ENCODE measurements around the gene DHRS11.

DHRS11 gene

DNA sequence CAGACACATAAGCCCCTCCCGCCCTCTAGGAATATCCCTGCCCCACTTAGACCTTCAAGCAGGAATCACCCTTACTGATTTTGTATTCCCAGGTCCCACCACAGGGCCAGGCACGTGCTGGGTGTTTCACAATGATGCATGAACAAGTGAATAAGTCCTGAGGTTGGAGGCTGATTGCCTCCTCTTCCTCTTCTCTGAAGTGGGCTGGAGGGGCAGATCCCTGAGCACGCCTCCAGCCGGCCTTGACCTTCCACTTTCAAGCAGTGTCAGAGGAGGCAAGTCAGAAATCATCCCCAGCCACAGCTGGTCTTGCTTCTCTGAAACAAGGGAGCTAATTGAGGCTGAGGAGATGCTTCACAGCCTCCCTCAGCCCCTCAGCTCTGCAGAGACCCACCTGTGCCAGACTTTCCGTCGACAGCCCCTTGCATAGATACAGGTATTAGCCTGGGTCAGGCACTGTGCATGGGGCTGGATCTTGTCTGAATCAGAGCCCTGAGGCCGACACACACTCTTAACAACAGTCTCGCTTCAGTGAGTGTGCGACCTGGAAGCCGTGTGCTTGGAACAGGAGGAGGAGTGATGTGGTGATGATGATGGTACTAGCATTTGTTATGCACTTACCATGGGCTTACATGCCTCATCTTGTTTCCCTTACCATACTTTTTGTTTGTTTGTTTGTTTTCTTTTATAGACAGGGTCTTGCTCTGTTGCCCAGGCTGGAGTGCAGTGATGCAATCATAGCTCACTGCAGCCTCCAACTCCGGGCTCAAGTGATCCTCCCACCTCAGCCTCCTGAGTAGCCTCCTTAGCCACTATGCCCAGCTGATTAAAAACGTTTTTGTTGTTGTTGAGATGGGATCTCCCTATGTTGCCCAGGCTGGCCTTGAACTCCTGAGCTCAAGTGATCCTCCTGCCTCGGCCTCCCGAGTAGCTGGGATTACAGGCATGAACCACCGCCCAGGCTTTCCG is 24.7 kb downstream of the DHRS11 start:
- DNase-seq = no peak

DNA sequence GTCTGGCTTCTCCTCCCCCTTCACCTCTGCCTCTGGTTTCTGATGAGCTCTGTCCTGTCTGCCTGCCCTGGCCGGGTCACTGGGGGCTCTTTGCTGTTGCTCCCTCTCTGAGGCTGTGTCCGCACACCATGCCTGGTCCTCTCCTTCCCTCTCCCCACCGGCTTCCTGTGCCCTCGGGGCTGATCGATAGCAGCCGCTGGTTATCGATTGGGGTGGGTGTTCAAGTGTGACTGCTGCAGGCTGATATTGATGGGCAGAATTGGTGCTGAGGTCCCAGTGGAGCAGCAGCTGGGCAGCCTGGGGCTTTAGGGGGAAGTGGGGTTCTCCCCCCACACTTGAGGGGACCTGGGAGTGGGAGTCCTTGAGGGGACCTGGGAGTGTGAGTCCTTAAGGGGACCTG is 26.1 kb downstream of the DHRS11 start:
- DNase-seq = no peak

- DNase-seq = peak; percentile 58
Observed at GRCh38 chr17:36623281-36623680, 31.6 kb downstream of the DHRS11 start.

GRCh38 chr17:36625188-36625587 is 33.5 kb downstream of the DHRS11 start:
- DNase-seq = no peak

DNA sequence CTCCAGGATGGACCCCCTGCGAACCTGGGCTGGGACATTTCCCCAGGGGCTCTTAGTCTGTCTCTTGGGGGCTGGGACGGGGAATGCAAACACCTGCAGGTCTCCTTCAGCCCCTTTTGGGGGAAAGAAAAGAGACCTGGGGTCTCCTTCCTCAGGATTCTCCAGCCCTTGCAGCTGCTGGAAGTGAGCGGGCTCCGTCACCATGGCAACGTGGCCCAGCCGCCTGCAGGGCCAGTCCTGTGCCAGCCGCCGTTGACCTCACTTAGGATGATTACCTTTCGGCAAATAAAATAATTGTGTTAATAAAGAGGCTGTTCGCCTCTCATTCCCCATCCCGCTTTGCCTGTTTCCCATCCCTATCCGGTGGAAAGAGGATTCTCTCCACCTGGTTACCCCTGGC is 35.4 kb downstream of the DHRS11 start:
- peak; percentile 94 for DNase-seq

DNA sequence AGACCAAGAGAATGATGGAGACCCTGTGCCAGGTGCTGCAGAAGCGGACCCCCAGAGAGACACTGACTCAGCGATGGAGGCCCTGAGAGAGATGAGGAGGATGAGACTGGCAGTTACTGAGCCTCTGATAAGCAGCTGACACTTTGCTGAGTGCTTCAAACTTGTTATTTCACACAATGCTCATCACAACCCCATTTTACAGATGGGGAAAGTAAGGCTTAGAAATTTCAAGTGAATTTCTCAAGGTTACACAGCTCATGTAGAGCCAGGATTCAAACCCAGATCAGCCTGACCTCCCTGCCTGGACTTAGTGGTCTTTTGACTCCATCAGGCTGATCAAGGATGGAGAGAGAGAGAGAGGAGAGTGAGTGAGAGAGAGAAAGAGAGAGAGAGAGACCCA is 36.9 kb downstream of the DHRS11 start:
- DNase-seq = no peak

GRCh38 chr17:36629252-36629847 is 37.7 kb downstream of the DHRS11 start:
- DNase-seq = peak; percentile 65

DNA sequence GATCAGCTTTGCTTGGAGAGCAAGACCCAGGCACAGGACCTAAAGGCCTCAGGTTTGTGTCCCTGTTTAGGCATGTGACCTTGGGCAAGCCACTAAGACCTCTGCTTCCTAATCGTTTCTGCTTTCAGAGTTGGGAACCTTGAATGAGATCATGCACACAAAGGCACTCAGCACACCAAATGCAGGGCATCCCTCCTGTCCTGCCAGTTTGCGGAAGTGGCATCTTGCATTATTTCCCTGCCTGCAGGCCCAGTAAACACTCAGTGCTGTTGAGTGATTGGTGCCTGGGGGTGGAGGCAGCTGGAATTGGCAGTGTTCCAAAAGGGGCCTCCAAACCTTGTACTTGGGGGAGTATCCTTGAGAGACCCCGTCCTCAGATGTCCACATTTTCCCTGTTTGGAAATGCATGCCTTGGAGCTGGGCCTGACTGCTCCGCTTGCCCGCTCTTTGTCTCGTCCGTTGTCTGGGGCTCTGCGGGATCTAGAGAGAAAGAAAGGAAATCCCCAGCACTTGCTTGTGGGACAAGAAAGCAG is 38.4 kb downstream of the DHRS11 start:
- no peak for DNase-seq

DNA sequence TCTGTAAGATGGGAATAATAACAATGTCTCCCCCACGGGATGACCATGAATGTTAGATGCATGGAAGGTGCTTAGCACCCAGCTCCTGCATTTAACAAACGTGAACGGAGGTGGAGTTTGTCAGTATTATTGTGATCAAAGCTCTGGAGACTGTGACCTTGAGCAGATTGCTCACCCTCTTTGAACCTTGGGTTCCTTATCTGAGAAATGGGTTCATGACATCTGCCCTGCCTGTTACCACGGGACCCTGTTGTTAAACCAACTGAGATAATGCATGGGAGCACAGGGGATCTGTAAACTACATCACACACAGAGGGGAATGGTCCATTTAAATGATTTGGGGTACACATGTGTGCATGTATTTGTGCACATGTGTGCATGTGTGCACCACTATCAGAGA is 39.3 kb downstream of the DHRS11 start:
- DNase-seq = no peak

GRCh38 chr17:36632916-36633771 is 41.5 kb downstream of the DHRS11 start:
- DNase-seq = no peak

DNA sequence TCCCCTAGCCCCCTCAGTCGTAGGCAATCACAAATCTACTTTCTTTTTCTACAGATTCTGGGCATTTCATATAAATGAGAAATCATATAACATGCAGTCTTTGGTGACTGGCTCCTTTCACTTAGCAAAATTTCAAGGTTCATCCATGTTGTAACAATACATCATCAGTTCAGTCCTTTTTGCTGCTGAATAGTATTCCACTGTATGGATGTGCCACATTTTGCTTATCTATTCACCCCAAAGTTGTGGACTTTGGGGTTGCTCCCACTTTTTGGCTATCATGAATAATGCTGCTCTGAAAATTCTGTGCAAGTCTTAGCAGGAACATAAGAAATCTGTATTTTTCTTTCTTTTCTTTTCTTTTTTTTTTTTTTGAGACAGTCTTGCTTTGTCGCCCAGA is 48.7 kb downstream of the DHRS11 start:
- DNase-seq = no peak

- no peak for DNase-seq
Observed at GRCh38 chr17:36640836-36641235, 49.2 kb downstream of the DHRS11 start.

DNA sequence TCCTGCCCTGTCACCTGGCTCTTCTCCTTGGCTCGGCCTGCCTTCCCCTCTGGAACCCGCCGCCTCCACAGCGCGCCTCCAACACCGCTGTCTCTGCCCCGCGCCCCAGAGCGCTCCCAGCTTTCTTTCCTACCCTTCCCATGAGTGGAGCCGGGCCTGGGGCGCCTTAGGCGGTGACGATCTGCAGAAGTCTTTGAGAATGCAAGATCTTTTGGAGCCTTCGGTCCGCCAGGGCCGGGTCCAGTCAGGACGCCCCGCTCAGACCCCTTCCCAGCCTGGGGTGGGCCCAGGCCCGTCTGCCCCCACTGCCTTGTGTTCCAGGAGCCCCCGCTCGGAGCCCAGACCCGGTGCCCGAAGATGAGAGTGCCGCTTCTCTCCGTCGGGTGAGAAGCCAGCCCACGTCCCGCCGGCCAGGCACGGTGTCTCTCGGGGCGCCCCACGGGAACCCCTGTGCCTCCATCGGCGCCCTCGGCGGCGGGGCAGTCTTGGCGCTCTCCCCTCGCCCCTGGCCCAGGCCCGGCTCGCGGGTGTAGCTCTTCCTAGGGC is 49.7 kb downstream of the DHRS11 start:
- DNase-seq = no peak

DNA sequence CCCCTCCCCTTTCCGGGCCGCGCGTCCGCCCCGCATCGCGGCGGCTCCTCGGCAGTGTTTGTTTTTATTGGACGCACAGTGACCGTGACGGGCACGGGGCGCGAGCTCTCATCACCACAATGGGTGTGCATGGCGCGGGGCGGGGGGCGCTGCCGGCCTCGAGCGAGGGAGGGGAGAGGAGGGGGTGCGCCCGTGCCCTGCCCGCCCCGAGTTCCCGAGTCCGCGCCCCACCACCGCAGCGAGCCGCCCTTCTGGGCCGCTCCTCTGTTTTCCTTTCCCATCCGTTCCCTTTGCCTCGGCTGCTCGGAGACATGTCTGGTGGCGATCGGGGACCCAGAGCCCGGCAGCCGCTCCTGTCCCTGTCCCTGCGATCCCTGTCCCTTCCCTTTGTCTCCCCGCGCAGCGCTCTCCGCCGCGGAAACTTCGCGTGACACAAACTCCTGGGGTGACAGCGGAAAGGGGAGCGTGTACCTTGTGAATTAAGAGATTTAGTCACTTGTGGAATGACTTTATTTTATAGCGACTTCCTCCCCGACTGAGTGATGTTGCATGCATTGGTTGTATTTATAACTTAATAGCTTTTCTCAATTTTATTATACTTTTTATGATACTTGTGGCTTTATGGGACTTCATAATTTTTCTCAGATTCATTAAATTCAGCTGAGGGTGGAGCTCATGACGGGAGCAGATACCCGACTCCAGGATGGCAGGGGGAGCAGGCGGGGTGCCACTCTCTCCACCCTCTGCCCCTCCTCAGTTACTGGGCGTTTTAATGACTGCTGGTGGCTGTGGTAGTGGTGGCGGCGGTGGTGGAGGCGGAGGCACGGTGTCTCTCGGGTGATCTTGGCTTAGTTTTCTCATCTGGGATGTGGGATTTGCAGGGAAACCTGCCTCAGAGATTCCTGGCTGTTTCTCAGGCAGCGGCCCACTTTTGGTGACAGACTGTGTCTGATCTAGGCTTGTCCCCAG is 50.5 kb downstream of the DHRS11 start:
- peak; percentile 61 for DNase-seq

DNA sequence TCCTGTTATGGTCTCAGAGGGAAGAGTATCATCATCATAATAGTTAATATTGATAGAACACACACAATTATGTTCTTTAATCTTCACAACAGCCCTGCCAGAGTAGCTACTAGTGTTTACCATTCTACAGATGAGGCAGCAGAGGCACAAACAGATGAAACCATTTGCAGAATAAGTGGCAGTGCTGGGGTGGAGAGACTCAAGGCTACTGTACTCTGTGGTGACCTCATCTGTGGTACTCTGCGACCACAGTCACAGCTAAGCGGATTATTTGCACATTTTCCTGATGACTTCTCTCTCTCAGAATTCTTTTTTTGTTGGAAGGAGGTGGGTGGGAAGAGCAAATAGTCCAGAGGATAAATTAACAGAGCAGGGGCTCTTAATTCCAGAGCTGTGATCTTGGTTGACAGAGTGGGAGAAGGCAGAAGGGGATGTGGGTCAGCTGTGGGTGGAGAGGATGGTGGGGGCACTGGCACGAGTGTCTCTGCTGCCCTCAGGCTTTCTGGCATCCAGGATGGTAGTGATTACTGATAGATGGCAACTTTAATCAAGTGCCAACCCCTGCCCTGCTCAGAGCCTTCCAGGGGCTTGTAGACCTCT is 51.5 kb downstream of the DHRS11 start:
- DNase-seq = no peak

DNA sequence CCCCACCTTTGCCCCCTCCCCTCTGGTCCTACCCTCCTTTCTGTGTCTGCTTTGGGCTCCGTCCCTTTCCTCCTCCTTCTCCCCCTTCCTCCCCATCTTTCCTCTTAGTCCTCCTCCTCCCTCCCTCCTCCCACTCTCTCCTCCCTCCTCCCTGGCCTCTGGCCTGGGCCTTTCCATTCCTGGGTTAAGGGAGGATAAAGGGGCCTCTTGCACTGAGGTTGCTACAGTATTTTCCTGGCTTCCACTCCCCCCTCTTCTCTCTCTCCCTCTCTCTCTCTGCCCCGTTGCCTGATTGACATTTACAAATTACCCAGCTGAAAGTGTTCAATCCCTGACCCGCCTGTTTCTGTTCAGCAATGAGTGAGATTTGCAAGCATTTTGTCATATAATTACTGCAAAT is 53.7 kb downstream of the DHRS11 start:
- DNase-seq = no peak

GRCh38 chr17:36647636-36648035 is 56.0 kb downstream of the DHRS11 start:
- DNase-seq = peak; percentile 15

DNA sequence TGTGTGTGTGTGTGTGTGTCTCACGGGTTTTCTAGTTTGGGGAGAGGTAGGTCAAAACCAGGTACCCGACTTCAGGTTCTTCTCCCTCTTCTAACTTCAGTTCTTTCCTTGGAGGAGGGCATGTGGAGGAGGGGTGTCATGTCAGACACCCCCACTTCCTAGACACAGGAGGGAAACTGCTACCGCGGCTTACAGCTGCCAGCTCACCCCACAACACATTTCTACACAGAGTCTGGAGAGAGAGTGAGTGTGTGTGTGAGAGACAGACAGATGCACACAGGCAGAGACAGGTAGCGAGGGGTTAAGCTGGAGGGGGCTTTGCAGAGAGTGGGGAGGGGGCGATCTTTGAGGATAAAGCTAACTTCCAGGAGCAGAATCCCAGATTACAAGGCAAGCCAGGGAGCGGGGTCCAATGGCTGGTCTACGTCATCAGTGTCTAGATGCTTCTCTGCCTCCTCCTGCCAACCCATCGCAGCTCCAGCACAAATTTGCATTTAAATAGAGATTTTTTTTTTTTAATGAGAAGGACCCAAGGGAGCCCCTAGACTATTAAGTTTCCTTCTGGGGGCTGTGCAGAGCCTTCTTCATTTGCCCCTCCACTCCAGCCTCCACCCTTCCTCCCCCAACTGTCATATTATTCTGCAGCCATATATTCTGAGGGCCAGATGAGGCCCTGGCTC is 58.6 kb downstream of the DHRS11 start:
- no peak for DNase-seq

Measured in NCI-H146 (cell line).